Measurements from ENCODE around the gene PHACTR3.

DNA sequence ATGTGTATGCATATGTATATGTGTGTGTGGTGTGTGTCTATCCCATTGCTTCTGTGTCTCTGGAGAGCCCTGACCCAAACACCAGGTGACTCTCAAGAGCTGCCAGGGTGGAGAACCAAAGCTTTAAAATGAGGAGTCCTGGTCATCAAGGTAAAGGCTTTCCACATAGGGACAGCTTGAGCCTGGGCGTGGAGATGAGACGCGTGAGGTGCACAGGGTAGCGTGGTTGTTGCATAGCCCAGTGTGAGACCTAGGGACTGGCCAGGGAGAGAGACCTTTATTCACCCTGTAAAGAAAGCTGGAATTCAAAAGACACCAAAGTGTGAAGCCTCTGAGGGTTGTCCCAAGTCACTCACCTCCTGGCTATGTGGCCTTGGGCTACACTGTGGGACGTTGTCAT, 180.0 kb downstream of the PHACTR3 start:
- TF ChIP-seq EZH2 (optimal IDR thresholded peaks at IDR 0.05; ENCODE audit: low read depth, low read length): no peak
- no peak for TF ChIP-seq CTCF (IDR thresholded peaks at IDR 0.05; ENCODE audit: low read length)

Data from MM.1S (cell line).